Bronchial epithelial cell (primary cell): Measurements from ENCODE around the gene MCM7. TPM values are rescaled to one million over a fixed set of nuclear protein-coding genes. Genes with fewer than 3 reads are reported as not detected.
A peak's percentile ranks its signal among the peaks of the same experiment; 100 is the strongest.

Experiments used
- DNase-seq: peaks from one replicate; pipeline ENCODE4 v3.0.0-alpha.2; 2010; ENCODE audit warnings: low read depth
- FAIRE-seq: peaks from 2 replicates; lab custom pipeline; 2011; peaks lifted over from hg19 to GRCh38; lab: Jason Lieb, UNC
- H3K27me3 ChIP-seq: 2 replicates; pipeline ENCODE4 v1.5.1; 2011; ENCODE audit warnings: low read length; ENCODE audit not compliant: control insufficient read depth, insufficient read depth
- H3K36me3 ChIP-seq: 2 replicates; pipeline ENCODE4 v1.5.1; 2011; ENCODE audit warnings: low read length; ENCODE audit not compliant: control insufficient read depth, insufficient read depth
- H3K4me3 ChIP-seq: 2 replicates; pipeline ENCODE4 v1.5.1; 2011; ENCODE audit warnings: mild to moderate bottlenecking, low read depth, low read length, control low read depth
- total RNA-seq: library from RNA; depleted of rRNA; stranded (reverse); fragments of >200 nt; gene quantifications from 2 replicates; pipeline ENCODE4 v1.2.1, GENCODE V29; 2014
- TF ChIP-seq, protein P1 (sequence below): IDR thresholded peaks from 2 replicates; pipeline ENCODE4 v1.5.1; 2011; ENCODE audit warnings: mild to moderate bottlenecking, moderate library complexity, low read length, control low read depth, inconsistent platforms; ENCODE audit not compliant: insufficient read depth, severe bottlenecking

The MCM7 gene
- total RNA-seq, 1 donor from 2014 or later, result 46.1 TPM

GRCh38 chr7:100118388-100119071 is 17.3 kb upstream of the MCM7 start:
- H3K27me3 ChIP-seq, result no peaks in the 10 kb centered on the region
- TF ChIP-seq, protein P1, sequence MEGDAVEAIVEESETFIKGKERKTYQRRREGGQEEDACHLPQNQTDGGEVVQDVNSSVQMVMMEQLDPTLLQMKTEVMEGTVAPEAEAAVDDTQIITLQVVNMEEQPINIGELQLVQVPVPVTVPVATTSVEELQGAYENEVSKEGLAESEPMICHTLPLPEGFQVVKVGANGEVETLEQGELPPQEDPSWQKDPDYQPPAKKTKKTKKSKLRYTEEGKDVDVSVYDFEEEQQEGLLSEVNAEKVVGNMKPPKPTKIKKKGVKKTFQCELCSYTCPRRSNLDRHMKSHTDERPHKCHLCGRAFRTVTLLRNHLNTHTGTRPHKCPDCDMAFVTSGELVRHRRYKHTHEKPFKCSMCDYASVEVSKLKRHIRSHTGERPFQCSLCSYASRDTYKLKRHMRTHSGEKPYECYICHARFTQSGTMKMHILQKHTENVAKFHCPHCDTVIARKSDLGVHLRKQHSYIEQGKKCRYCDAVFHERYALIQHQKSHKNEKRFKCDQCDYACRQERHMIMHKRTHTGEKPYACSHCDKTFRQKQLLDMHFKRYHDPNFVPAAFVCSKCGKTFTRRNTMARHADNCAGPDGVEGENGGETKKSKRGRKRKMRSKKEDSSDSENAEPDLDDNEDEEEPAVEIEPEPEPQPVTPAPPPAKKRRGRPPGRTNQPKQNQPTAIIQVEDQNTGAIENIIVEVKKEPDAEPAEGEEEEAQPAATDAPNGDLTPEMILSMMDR, result no peak
- peak overlapping the region; percentile 61 for H3K4me3 ChIP-seq
- peaks cover 3% of the 10 kb centered on the region for H3K36me3 ChIP-seq
- FAIRE-seq (no peak), DNase-seq (no peak)

DNA sequence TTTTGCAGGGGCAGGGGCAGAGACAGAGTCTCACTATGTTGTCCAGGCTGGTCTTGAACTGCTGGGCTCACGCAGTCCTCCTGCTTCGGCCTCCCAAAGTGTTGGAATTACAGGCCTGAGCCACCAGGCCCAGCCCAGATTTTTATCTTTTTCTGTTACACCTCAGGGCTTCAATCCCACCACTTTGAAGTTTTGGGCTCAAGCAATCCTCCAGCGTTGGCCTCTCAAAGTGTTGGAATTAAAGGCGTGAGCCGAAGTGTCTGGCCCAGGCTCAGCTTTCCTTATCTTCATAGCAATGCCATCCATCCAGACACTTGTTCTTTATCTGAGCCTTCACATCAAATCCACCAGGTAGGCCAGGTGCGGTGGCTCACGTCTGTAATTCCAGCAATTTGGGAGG is 13.8 kb upstream of the MCM7 start:
- H3K4me3 ChIP-seq, result no peak overlapping the region
- peaks cover 13% of the 10 kb centered on the region for H3K36me3 ChIP-seq
- no peak for FAIRE-seq
- no peak for DNase-seq
- H3K27me3 ChIP-seq, result no peaks in the 10 kb centered on the region
- TF ChIP-seq, protein P1, result no peak

GRCh38 chr7:100111914-100112313 is 10.7 kb upstream of the MCM7 start:
- DNase-seq, result no peak
- TF ChIP-seq, protein P1, result no peak
- Histone ChIP-seq H3K27me3 (no peaks in the 10 kb centered on the region), H3K36me3 (peaks cover 22% of the 10 kb centered on the region), H3K4me3 (no peak overlapping the region)
- no peak for FAIRE-seq

- no peak overlapping the region for H3K4me3 ChIP-seq
- FAIRE-seq (no peak), DNase-seq (no peak)
- TF ChIP-seq, protein P1, result no peak
- H3K27me3 ChIP-seq, result no peaks in the 10 kb centered on the region
- H3K36me3 ChIP-seq, result peaks cover 26% of the 10 kb centered on the region
Observed at GRCh38 chr7:100111156-100111555, 10.0 kb upstream of the MCM7 start.

- peak; percentile 32 for FAIRE-seq
- peaks cover 36% of the 10 kb centered on the region for H3K36me3 ChIP-seq
Observed at GRCh38 chr7:100109521-100110163, 8.4 kb upstream of the MCM7 start.

More at GRCh38 chr7:100109521-100110163, 8.4 kb upstream of the MCM7 start:
- Histone ChIP-seq H3K27me3 (no peaks in the 10 kb centered on the region), H3K4me3 (no peak overlapping the region)
- no peak for DNase-seq
- TF ChIP-seq, protein P1, result no peak
